Measurements from ENCODE around the gene FRYL. TPM values are rescaled to one million over a fixed set of nuclear protein-coding genes. Genes with fewer than 3 reads are reported as not detected.

Gene FRYL
- total and polyA plus RNA-seq, 2 of the 13 experiments (the other 11 are each of a cell fraction or from before 2014, with no cell fraction given): 9.7 to 19.6 TPM

GRCh38 chr4:48603366-48604003, 176.6 kb downstream of the FRYL start (continued):
- no peak for TF ChIP-seq SNAI1 (CRISPR knock-in tag; IDR thresholded peaks at IDR 0.05; ENCODE audit: borderline replicate concordance)
- TF ChIP-seq ZNF615 (CRISPR knock-in tag; IDR thresholded peaks at IDR 0.05; ENCODE audit: borderline replicate concordance): no peak
- TF ChIP-seq HNRNPUL1 (IDR thresholded peaks at IDR 0.05; ENCODE audit: low read depth, low read length): peak; percentile 71; the same call in 1 of the 2 replicates
- TF ChIP-seq KDM6A (CRISPR knock-in tag; IDR thresholded peaks at IDR 0.05; ENCODE audit: low read depth): no peak
- TF ChIP-seq, protein P1, sequence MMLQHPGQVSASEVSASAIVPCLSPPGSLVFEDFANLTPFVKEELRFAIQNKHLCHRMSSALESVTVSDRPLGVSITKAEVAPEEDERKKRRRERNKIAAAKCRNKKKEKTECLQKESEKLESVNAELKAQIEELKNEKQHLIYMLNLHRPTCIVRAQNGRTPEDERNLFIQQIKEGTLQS (CRISPR knock-in tag; IDR thresholded peaks at IDR 0.05): no peak
- no peak for TF ChIP-seq ZNF550 (CRISPR knock-in tag; IDR thresholded peaks at IDR 0.05; ENCODE audit: borderline replicate concordance)
- no peak for TF ChIP-seq ZNF30 (CRISPR knock-in tag; IDR thresholded peaks at IDR 0.05)
- TF ChIP-seq CC2D1A (CRISPR knock-in tag; IDR thresholded peaks at IDR 0.05): no peak
- no peak for TF ChIP-seq MED13 (CRISPR knock-in tag; IDR thresholded peaks at IDR 0.05)
- TF ChIP-seq FIP1L1 (IDR thresholded peaks at IDR 0.05; ENCODE audit: borderline replicate concordance, insufficient read depth, low read depth, low read length): no peak
- TF ChIP-seq ZNF484 (CRISPR knock-in tag; IDR thresholded peaks at IDR 0.05; ENCODE audit: borderline replicate concordance, low read depth): no peak
- TF ChIP-seq, protein P2, sequence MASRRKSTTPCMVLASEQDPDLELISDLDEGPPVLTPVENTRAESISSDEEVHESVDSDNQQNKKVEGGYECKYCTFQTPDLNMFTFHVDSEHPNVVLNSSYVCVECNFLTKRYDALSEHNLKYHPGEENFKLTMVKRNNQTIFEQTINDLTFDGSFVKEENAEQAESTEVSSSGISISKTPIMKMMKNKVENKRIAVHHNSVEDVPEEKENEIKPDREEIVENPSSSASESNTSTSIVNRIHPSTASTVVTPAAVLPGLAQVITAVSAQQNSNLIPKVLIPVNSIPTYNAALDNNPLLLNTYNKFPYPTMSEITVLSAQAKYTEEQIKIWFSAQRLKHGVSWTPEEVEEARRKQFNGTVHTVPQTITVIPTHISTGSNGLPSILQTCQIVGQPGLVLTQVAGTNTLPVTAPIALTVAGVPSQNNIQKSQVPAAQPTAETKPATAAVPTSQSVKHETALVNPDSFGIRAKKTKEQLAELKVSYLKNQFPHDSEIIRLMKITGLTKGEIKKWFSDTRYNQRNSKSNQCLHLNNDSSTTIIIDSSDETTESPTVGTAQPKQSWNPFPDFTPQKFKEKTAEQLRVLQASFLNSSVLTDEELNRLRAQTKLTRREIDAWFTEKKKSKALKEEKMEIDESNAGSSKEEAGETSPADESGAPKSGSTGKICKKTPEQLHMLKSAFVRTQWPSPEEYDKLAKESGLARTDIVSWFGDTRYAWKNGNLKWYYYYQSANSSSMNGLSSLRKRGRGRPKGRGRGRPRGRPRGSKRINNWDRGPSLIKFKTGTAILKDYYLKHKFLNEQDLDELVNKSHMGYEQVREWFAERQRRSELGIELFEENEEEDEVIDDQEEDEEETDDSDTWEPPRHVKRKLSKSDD (CRISPR knock-in tag; IDR thresholded peaks at IDR 0.05; ENCODE audit: low read depth): no peak
- TF ChIP-seq SMAD9 (CRISPR knock-in tag; IDR thresholded peaks at IDR 0.05): no peak
- TF ChIP-seq, protein P3, sequence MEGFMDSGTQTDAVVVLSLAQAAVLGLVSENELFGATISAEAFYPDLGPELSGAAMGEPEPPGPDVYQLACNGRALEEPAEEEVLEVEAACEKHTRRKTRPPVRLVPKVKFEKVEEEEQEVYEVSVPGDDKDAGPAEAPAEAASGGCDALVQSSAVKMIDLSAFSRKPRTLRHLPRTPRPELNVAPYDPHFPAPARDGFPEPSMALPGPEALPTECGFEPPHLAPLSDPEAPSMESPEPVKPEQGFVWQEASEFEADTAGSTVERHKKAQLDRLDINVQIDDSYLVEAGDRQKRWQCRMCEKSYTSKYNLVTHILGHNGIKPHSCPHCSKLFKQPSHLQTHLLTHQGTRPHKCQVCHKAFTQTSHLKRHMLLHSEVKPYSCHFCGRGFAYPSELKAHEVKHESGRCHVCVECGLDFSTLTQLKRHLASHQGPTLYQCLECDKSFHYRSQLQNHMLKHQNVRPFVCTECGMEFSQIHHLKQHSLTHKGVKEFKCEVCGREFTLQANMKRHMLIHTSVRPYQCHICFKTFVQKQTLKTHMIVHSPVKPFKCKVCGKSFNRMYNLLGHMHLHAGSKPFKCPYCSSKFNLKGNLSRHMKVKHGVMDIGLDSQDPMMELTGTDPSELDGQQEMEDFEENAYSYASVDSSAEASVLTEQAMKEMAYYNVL (CRISPR knock-in tag; IDR thresholded peaks at IDR 0.05; ENCODE audit: borderline replicate concordance): no peak
- TF ChIP-seq, protein P4, sequence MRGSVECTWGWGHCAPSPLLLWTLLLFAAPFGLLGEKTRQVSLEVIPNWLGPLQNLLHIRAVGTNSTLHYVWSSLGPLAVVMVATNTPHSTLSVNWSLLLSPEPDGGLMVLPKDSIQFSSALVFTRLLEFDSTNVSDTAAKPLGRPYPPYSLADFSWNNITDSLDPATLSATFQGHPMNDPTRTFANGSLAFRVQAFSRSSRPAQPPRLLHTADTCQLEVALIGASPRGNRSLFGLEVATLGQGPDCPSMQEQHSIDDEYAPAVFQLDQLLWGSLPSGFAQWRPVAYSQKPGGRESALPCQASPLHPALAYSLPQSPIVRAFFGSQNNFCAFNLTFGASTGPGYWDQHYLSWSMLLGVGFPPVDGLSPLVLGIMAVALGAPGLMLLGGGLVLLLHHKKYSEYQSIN (CRISPR knock-in tag; IDR thresholded peaks at IDR 0.05; ENCODE audit: borderline replicate concordance): no peak
- peak; percentile 42 for TF ChIP-seq SAP130 (CRISPR knock-in tag; IDR thresholded peaks at IDR 0.05; ENCODE audit: low read depth)
- TF ChIP-seq BCL6 (CRISPR knock-in tag; IDR thresholded peaks at IDR 0.05): peak; percentile 63; the same call in 1 of the 2 replicates
- no peak for TF ChIP-seq ZNF678 (CRISPR knock-in tag; IDR thresholded peaks at IDR 0.05)
- TF ChIP-seq WIZ (CRISPR knock-in tag; IDR thresholded peaks at IDR 0.05): no peak
- no peak for TF ChIP-seq ZBTB38 (CRISPR knock-in tag; IDR thresholded peaks at IDR 0.05)
- TF ChIP-seq ZNF747 (CRISPR knock-in tag; IDR thresholded peaks at IDR 0.05; ENCODE audit: borderline replicate concordance): no peak
- TF ChIP-seq EHMT2 (IDR thresholded peaks at IDR 0.05; ENCODE audit: borderline replicate concordance, low read depth, low read length): 0 out of 2 replicates have a peak, but pooled peaks have one; percentile 53
- TF ChIP-seq REPIN1 (CRISPR knock-in tag; IDR thresholded peaks at IDR 0.05; ENCODE audit: borderline replicate concordance, low read depth): no peak
- no peak for TF ChIP-seq ZBTB7B (CRISPR knock-in tag; IDR thresholded peaks at IDR 0.05)
- no peak for TF ChIP-seq RXRB (CRISPR knock-in tag; IDR thresholded peaks at IDR 0.05; ENCODE audit: borderline replicate concordance)

Data from HepG2 (cell line).